Renal pelvis (tissue), 3 donors: ENCODE data around the gene TOE1. TPM values are rescaled to one million over a fixed set of nuclear protein-coding genes. Genes with fewer than 3 reads are reported as not detected.

ENCODE experiments used
- polyA plus RNA-seq, 3 donors: library from polyadenylated mRNA; unstranded; fragments of 120-200 nt; gene quantifications; one replicate each; pipeline ENCODE4 v1.2.1, GENCODE V29; 2013; ENCODE audit not compliant: insufficient read length in 3 of 3

TOE1 gene
- polyA plus RNA-seq, 3 donors = 12.5 to 15.3 (median 14.1) TPM

Other genes starting within 250 kb of the TOE1 start
- 1 to 10 TPM; 6.8 to 8.3 (median 7.6) TPM for gene ZSWIM5, start 133.6 kb upstream of the TOE1 start, polyA plus RNA-seq
- 1 to 10 TPM; 4.5 to 5.9 (median 4.7) TPM for gene HPDL, start 13.3 kb upstream of the TOE1 start, polyA plus RNA-seq
- gene MUTYH, start 270 bp downstream of the TOE1 start, polyA plus RNA-seq = 10 to 100 TPM; 28.2 to 40.1 (median 38.9) TPM
- 1 to 10 TPM; 6.6 to 8.4 (median 7.2) TPM for gene TESK2, start 151.0 kb downstream of the TOE1 start, polyA plus RNA-seq
- 1 to 10 TPM; 1.5 to 4.5 (median 1.9) TPM for gene CCDC163, start 159.9 kb downstream of the TOE1 start, polyA plus RNA-seq
- gene MMACHC, start 160.1 kb downstream of the TOE1 start, polyA plus RNA-seq = 10 to 100 TPM; 12.3 to 17.1 (median 13.6) TPM
- gene PRDX1, start 181.7 kb downstream of the TOE1 start, polyA plus RNA-seq = 100 to 1,000 TPM; 300 to 331 (median 314) TPM
- 100 to 1,000 TPM; 313 to 323 (median 320) TPM for gene AKR1A1, start 210.7 kb downstream of the TOE1 start, polyA plus RNA-seq
- gene NASP, start 243.9 kb downstream of the TOE1 start, polyA plus RNA-seq = 100 to 1,000 TPM; 320 to 372 (median 346) TPM